ENCODE results near the gene CHID1. TPM values are rescaled to one million over a fixed set of nuclear protein-coding genes. Genes with fewer than 3 reads are reported as not detected.

The CHID1 gene
- total and polyA plus RNA-seq, 2 donors (not counting 1 experiment from before 2014, with no cell fraction given) = 31.0 to 68.1 TPM

GRCh38 chr11:855330-855674, 55.3 kb downstream of the CHID1 start:
- Histone ChIP-seq H3K27ac (ENCODE audit: low read length in 2 of 2) (no peak overlapping the region), H3K79me2 (ENCODE audit: control insufficient read depth, insufficient read depth, low read length) (no peaks in the 10 kb centered on the region), H3K9ac (ENCODE audit: low read length) (no peak overlapping the region), H4K20me1 (ENCODE audit: control insufficient read depth, insufficient read depth, low read length, poor library complexity, severe bottlenecking) (no peaks in the 10 kb centered on the region), H2AFZ (ENCODE audit: insufficient read depth, low read depth, low read length, poor library complexity, severe bottlenecking) (no peak overlapping the region), H3K4me3 (ENCODE audit: control extremely low read depth in 1 of 5, extremely low read depth in 1 of 5, insufficient read depth in 1 of 5, low read depth in 2 of 5, low read length in 4 of 5) (no peak overlapping the region), H3K4me2 (replicated peaks; ENCODE audit: low read depth, low read length, poor library complexity, severe bottlenecking) (no peak overlapping the region), H3K9me3 (ENCODE audit: control extremely low read depth in 1 of 3, control insufficient read depth in 2 of 3, insufficient read depth in 1 of 3, low read length in 2 of 3) (no peaks in the 10 kb centered on the region), H3K4me1 (ENCODE audit: control insufficient read depth in 2 of 2, insufficient read depth in 2 of 2, low read length in 2 of 2) (no peaks in the 10 kb centered on the region), H3K27me3 (replicated peaks in 1 of 4; ENCODE audit: control extremely low read depth in 1 of 4, control insufficient read depth in 3 of 4, insufficient read depth in 4 of 4, low read length in 3 of 4) (no peaks in the 10 kb centered on the region), H3K36me3 (replicated peaks in 1 of 2; ENCODE audit: control extremely low read depth in 1 of 2, control insufficient read depth in 1 of 2, extremely low read depth in 1 of 2, insufficient read depth in 2 of 2, low read length in 1 of 2) (no peaks in the 10 kb centered on the region)
- intact Hi-C loops (cut with micrococcal nuclease) = no loop called here
- CTCF ChIA-PET = no interaction called here
- no peak overlapping the region for H3K27ac Mint-ChIP-seq
- no peak for DNase-seq
- WGBS (ENCODE audit: insufficient coverage) = 85% methylated on average over 7 of the region's 7 CpGs
- H3K27me3 Mint-ChIP-seq = peaks cover 3% of the 10 kb centered on the region
- TF ChIP-seq CTCF (IDR thresholded peaks at IDR 0.05) (no peak), EZH2 (IDR thresholded peaks at IDR 0.05; ENCODE audit: borderline replicate concordance, insufficient read depth, low read depth, low read length, poor library complexity, severe bottlenecking) (no peak)
- no peak overlapping the region for H3K4me3 Mint-ChIP-seq
- no peaks in the 10 kb centered on the region for H3K9me3 Mint-ChIP-seq (ENCODE audit: insufficient read depth)
- POLR2A ChIA-PET = no interaction called here
- H3K4me1 Mint-ChIP-seq = no peaks in the 10 kb centered on the region
- no peak for ATAC-seq (ENCODE audit: low read depth)

- H3K36me3 ChIP-seq (replicated peaks in 1 of 2; ENCODE audit: control extremely low read depth in 1 of 2, control insufficient read depth in 1 of 2, extremely low read depth in 1 of 2, insufficient read depth in 2 of 2, low read length in 1 of 2) = no peaks in the 10 kb centered on the region
- intact Hi-C loops (cut with micrococcal nuclease) = no loop called here
- no peak overlapping the region for H3K27ac ChIP-seq (ENCODE audit: low read length in 2 of 2)
- TF ChIP-seq EZH2 (IDR thresholded peaks at IDR 0.05; ENCODE audit: borderline replicate concordance, insufficient read depth, low read depth, low read length, poor library complexity, severe bottlenecking) (no peak), CTCF (IDR thresholded peaks at IDR 0.05) (no peak)
- Mint-ChIP-seq H3K27ac (no peak overlapping the region), H3K4me1 (peaks cover 1% of the 10 kb centered on the region), H3K4me3 (no peak overlapping the region), H3K9me3 (ENCODE audit: insufficient read depth) (no peaks in the 10 kb centered on the region), H3K27me3 (peaks cover 3% of the 10 kb centered on the region)
- H3K79me2 ChIP-seq (ENCODE audit: control insufficient read depth, insufficient read depth, low read length) = no peaks in the 10 kb centered on the region
- POLR2A ChIA-PET = no interaction called here
- H3K9ac ChIP-seq (ENCODE audit: low read length) = no peak overlapping the region
- ATAC-seq (ENCODE audit: low read depth) (no peak), DNase-seq (no peak)
- no peak overlapping the region for H3K4me3 ChIP-seq (ENCODE audit: control extremely low read depth in 1 of 5, extremely low read depth in 1 of 5, insufficient read depth in 1 of 5, low read depth in 2 of 5, low read length in 4 of 5)
- H3K4me2 ChIP-seq (replicated peaks; ENCODE audit: low read depth, low read length, poor library complexity, severe bottlenecking) = no peak overlapping the region
- H4K20me1 ChIP-seq (ENCODE audit: control insufficient read depth, insufficient read depth, low read length, poor library complexity, severe bottlenecking) = no peaks in the 10 kb centered on the region
- no peaks in the 10 kb centered on the region for H3K4me1 ChIP-seq (ENCODE audit: control insufficient read depth in 2 of 2, insufficient read depth in 2 of 2, low read length in 2 of 2)
- CTCF ChIA-PET = no interaction called here
- no peaks in the 10 kb centered on the region for H3K27me3 ChIP-seq (replicated peaks in 1 of 4; ENCODE audit: control extremely low read depth in 1 of 4, control insufficient read depth in 3 of 4, insufficient read depth in 4 of 4, low read length in 3 of 4)
- WGBS (ENCODE audit: insufficient coverage) = 92% methylated on average over 19 of the region's 20 CpGs
- H2AFZ ChIP-seq (ENCODE audit: insufficient read depth, low read depth, low read length, poor library complexity, severe bottlenecking) = no peak overlapping the region
- H3K9me3 ChIP-seq (ENCODE audit: control extremely low read depth in 1 of 3, control insufficient read depth in 2 of 3, insufficient read depth in 1 of 3, low read length in 2 of 3) = no peaks in the 10 kb centered on the region
Observed at GRCh38 chr11:854601-855329, 55.8 kb downstream of the CHID1 start.
